Trophoblast cell (in vitro differentiated cells and primary cell): Measurements from ENCODE around the gene MTAP.

ENCODE experiments used
- DNase-seq, 2 donors: peaks; one replicate each; pipeline ENCODE4 v3.0.0-alpha.2; 2016
- H2AFZ ChIP-seq: 2 replicates; pipeline ENCODE4 v1.6.1; 2013; ENCODE audit warnings: low read length, moderate library complexity, mild to moderate bottlenecking; ENCODE audit not compliant: insufficient read depth, poor library complexity
- H2AK5ac ChIP-seq: 2 replicates; pipeline ENCODE4 v1.6.1; 2013; ENCODE audit warnings: mild to moderate bottlenecking, low read length
- H2BK120ac ChIP-seq: 2 replicates; pipeline ENCODE4 v1.6.1; 2013; ENCODE audit warnings: low read length, mild to moderate bottlenecking, moderate library complexity; ENCODE audit not compliant: insufficient read depth, poor library complexity
- H2BK12ac ChIP-seq: 2 replicates; pipeline ENCODE4 v1.6.1; 2013; ENCODE audit warnings: mild to moderate bottlenecking, low read length, moderate library complexity
- H2BK5ac ChIP-seq: 2 replicates; pipeline ENCODE4 v1.6.1; 2013; ENCODE audit warnings: low read length, low read depth, moderate library complexity, mild to moderate bottlenecking; ENCODE audit not compliant: poor library complexity
- H3K14ac ChIP-seq: 2 replicates; pipeline ENCODE4 v1.6.1; 2013; ENCODE audit warnings: mild to moderate bottlenecking, low read length
- H3K18ac ChIP-seq: 2 replicates; pipeline ENCODE4 v1.6.1; 2013; ENCODE audit warnings: mild to moderate bottlenecking, low read length
- H3K23ac ChIP-seq: 2 replicates; pipeline ENCODE4 v1.6.1; 2013; ENCODE audit warnings: low read length
- H3K27ac ChIP-seq: 2 replicates; pipeline ENCODE4 v1.5.1; 2013; ENCODE audit warnings: low read depth, mild to moderate bottlenecking, inconsistent platforms, low read length, moderate library complexity
- H3K27me3 ChIP-seq: 2 replicates; pipeline ENCODE4 v1.6.1; 2013; ENCODE audit warnings: inconsistent platforms, mild to moderate bottlenecking, low read length, moderate library complexity; ENCODE audit not compliant: insufficient read depth
- H3K36me3 ChIP-seq, 2 experiments: 1 replicate in 1 of 2; 2 replicates in 1 of 2; pipeline ENCODE4 v1.6.1; 2013; ENCODE audit warnings: low read length in 2 of 2, mild to moderate bottlenecking in 2 of 2, moderate library complexity in 1 of 2; ENCODE audit not compliant: insufficient read depth in 2 of 2, control insufficient read depth in 1 of 2
- H3K4ac ChIP-seq: 2 replicates; pipeline ENCODE4 v1.6.1; 2013; ENCODE audit warnings: low read depth, mild to moderate bottlenecking, low read length, moderate library complexity
- H3K4me1 ChIP-seq, 2 experiments: 1 replicate in 1 of 2; 2 replicates in 1 of 2; pipeline ENCODE4 v1.6.1; 2013; ENCODE audit warnings: low read length in 2 of 2, mild to moderate bottlenecking in 2 of 2, moderate library complexity in 1 of 2; ENCODE audit not compliant: insufficient read depth in 2 of 2, control insufficient read depth in 1 of 2
- H3K4me2 ChIP-seq: 2 replicates; pipeline ENCODE4 v1.6.1; 2013; ENCODE audit warnings: inconsistent platforms, mild to moderate bottlenecking, low read length, moderate library complexity
- H3K4me3 ChIP-seq: 2 replicates; pipeline ENCODE4 v1.5.1; 2013; ENCODE audit warnings: mild to moderate bottlenecking, low read depth, low read length, inconsistent platforms
- H3K79me1 ChIP-seq: one replicate; pipeline ENCODE4 v1.6.1; 2013; ENCODE audit warnings: low read length
- H3K79me2 ChIP-seq: 2 replicates; pipeline ENCODE4 v1.6.1; 2013; ENCODE audit warnings: low read length, mild to moderate bottlenecking; ENCODE audit not compliant: control insufficient read depth, insufficient read depth, poor library complexity
- H3K9ac ChIP-seq: 2 replicates; pipeline ENCODE4 v1.6.1; 2013; ENCODE audit warnings: mild to moderate bottlenecking, low read length
- H3K9me3 ChIP-seq: 2 replicates; pipeline ENCODE4 v1.6.1; 2013; ENCODE audit warnings: low read depth, mild to moderate bottlenecking, control low read depth, inconsistent platforms, low read length; ENCODE audit not compliant: insufficient read depth
- H4K12ac ChIP-seq: 2 replicates; pipeline ENCODE4 v1.6.1; 2013; ENCODE audit warnings: low read depth, mild to moderate bottlenecking, low read length, moderate library complexity
- H4K8ac ChIP-seq: 2 replicates; pipeline ENCODE4 v1.6.1; 2013; ENCODE audit warnings: low read depth, mild to moderate bottlenecking, low read length, moderate library complexity
- H4K91ac ChIP-seq: one replicate; pipeline ENCODE4 v1.6.1; 2013; ENCODE audit warnings: low read depth, mild to moderate bottlenecking, low read length, moderate library complexity
- WGBS: extraction: QIAGEN DNeasy Blood & Tissue Kit; methylation state at CpG from one replicate; pipeline ENCODE4 v1.1.7; 2013; ENCODE audit warnings: missing lambda C conversion rate; ENCODE audit not compliant: insufficient read length, insufficient coverage; ENCODE audit errors: extremely low coverage; 5-methylcytosine and 5-hydroxymethylcytosine counted together

The MTAP gene

GRCh38 chr9:21903380-21903965 lies 101.0 kb downstream of the MTAP start:
- no peak overlapping the region for H3K27ac ChIP-seq
- peaks cover 2% of the 10 kb centered on the region for H3K9me3 ChIP-seq
- no CpG with 5 or more reads among the region's 7 CpGs for WGBS
- DNase-seq: no peak
- H2AK5ac ChIP-seq: no peak overlapping the region
- no peak overlapping the region for H3K4me2 ChIP-seq
- no peak overlapping the region for H2BK5ac ChIP-seq
- H2AFZ ChIP-seq: no peak overlapping the region
- no peaks in the 10 kb centered on the region for H3K27me3 ChIP-seq
- no peaks in the 10 kb centered on the region for H3K4me1 ChIP-seq
- no peak overlapping the region for H3K18ac ChIP-seq
- no peaks in the 10 kb centered on the region for H3K79me2 ChIP-seq
- no peak overlapping the region for H4K91ac ChIP-seq
- H4K8ac ChIP-seq: no peak overlapping the region
- no peak overlapping the region for H3K4me3 ChIP-seq
- no peak overlapping the region for H3K23ac ChIP-seq
- H3K9ac ChIP-seq: no peak overlapping the region
- peaks cover 0 to 1% of the 10 kb centered on the region in 2 experiments for H3K36me3 ChIP-seq
- no peak overlapping the region for H3K4ac ChIP-seq
- no peak overlapping the region for H3K14ac ChIP-seq
- no peak overlapping the region for H2BK12ac ChIP-seq
- no peak overlapping the region for H2BK120ac ChIP-seq
- no peaks in the 10 kb centered on the region for H3K79me1 ChIP-seq
- no peak overlapping the region for H4K12ac ChIP-seq

- no peak overlapping the region for H2BK5ac ChIP-seq
- H3K27ac ChIP-seq: no peak overlapping the region
- no peak overlapping the region for H2BK120ac ChIP-seq
- H2AFZ ChIP-seq: no peak overlapping the region
- H3K79me1 ChIP-seq: no peaks in the 10 kb centered on the region
- H3K4me3 ChIP-seq: no peak overlapping the region
- no peak overlapping the region for H4K12ac ChIP-seq
- H4K8ac ChIP-seq: no peak overlapping the region
- no peak overlapping the region for H4K91ac ChIP-seq
- no peak overlapping the region for H3K9ac ChIP-seq
- H3K4me2 ChIP-seq: no peak overlapping the region
- H3K4ac ChIP-seq: no peak overlapping the region
- no peaks in the 10 kb centered on the region for H3K27me3 ChIP-seq
- no peak overlapping the region for H3K14ac ChIP-seq
- no CpG with 5 or more reads among the region's 4 CpGs for WGBS
- H2BK12ac ChIP-seq: no peak overlapping the region
- no peaks in the 10 kb centered on the region for H3K79me2 ChIP-seq
- H3K23ac ChIP-seq: no peak overlapping the region
- H3K4me1 ChIP-seq: no peaks in the 10 kb centered on the region
- DNase-seq: no peak
- H2AK5ac ChIP-seq: no peak overlapping the region
- H3K9me3 ChIP-seq: peaks cover 2% of the 10 kb centered on the region
- no peak overlapping the region for H3K18ac ChIP-seq
- H3K36me3 ChIP-seq: peaks cover 0 to 1% of the 10 kb centered on the region in 2 experiments
Measured at GRCh38 chr9:21904371-21904770, 101.9 kb downstream of the MTAP start.

GRCh38 chr9:21904776-21905175 lies 102.3 kb downstream of the MTAP start:
- Histone ChIP-seq H3K4me3 (no peak overlapping the region), H3K18ac (no peak overlapping the region), H4K91ac (no peak overlapping the region), H3K4me1 (no peaks in the 10 kb centered on the region), H2AFZ (no peak overlapping the region), H3K9me3 (peaks cover 2% of the 10 kb centered on the region), H2AK5ac (no peak overlapping the region), H3K14ac (no peak overlapping the region), H4K12ac (no peak overlapping the region), H2BK12ac (no peak overlapping the region), H3K79me2 (no peaks in the 10 kb centered on the region), H3K23ac (no peak overlapping the region), H2BK5ac (no peak overlapping the region), H4K8ac (no peak overlapping the region), H3K79me1 (no peaks in the 10 kb centered on the region), H3K36me3 (peaks cover 0 to 1% of the 10 kb centered on the region in 2 experiments), H2BK120ac (no peak overlapping the region), H3K27me3 (no peaks in the 10 kb centered on the region), H3K4ac (no peak overlapping the region), H3K9ac (no peak overlapping the region), H3K27ac (no peak overlapping the region), H3K4me2 (no peak overlapping the region)
- no peak for DNase-seq
- WGBS: no CpG with 5 or more reads among the region's 3 CpGs

- H2BK120ac ChIP-seq: no peak overlapping the region
- no peak overlapping the region for H2AFZ ChIP-seq
- no peak overlapping the region for H3K27ac ChIP-seq
- no peak overlapping the region for H3K4me2 ChIP-seq
- H3K36me3 ChIP-seq: peaks cover 0 to 1% of the 10 kb centered on the region in 2 experiments
- no peak overlapping the region for H3K18ac ChIP-seq
- H3K27me3 ChIP-seq: no peaks in the 10 kb centered on the region
- H3K9me3 ChIP-seq: peaks cover 2% of the 10 kb centered on the region
- H3K79me2 ChIP-seq: no peaks in the 10 kb centered on the region
- no peak overlapping the region for H2AK5ac ChIP-seq
- WGBS: no CpG with 5 or more reads among the region's 4 CpGs
- H3K4me3 ChIP-seq: no peak overlapping the region
- H3K4me1 ChIP-seq: no peaks in the 10 kb centered on the region
- no peaks in the 10 kb centered on the region for H3K79me1 ChIP-seq
- H3K23ac ChIP-seq: no peak overlapping the region
- no peak overlapping the region for H2BK5ac ChIP-seq
- no peak overlapping the region for H2BK12ac ChIP-seq
- no peak for DNase-seq
- no peak overlapping the region for H4K12ac ChIP-seq
- H4K91ac ChIP-seq: no peak overlapping the region
- H4K8ac ChIP-seq: no peak overlapping the region
- no peak overlapping the region for H3K4ac ChIP-seq
- H3K14ac ChIP-seq: no peak overlapping the region
- H3K9ac ChIP-seq: no peak overlapping the region
Measured at GRCh38 chr9:21906213-21906612, 103.8 kb downstream of the MTAP start.
